ENCODE measurements around the gene ZNF679. TPM values are rescaled to one million over a fixed set of nuclear protein-coding genes. Genes with fewer than 3 reads are reported as not detected.
"Not testable (repeated sequence)": the region's sequence is repeated elsewhere in the genome, so short reads cannot be mapped to it uniquely, and the experiment has no call there.

Gene ZNF679
- total RNA-seq, 2 donors from 2014 or later: not detected

DNA sequence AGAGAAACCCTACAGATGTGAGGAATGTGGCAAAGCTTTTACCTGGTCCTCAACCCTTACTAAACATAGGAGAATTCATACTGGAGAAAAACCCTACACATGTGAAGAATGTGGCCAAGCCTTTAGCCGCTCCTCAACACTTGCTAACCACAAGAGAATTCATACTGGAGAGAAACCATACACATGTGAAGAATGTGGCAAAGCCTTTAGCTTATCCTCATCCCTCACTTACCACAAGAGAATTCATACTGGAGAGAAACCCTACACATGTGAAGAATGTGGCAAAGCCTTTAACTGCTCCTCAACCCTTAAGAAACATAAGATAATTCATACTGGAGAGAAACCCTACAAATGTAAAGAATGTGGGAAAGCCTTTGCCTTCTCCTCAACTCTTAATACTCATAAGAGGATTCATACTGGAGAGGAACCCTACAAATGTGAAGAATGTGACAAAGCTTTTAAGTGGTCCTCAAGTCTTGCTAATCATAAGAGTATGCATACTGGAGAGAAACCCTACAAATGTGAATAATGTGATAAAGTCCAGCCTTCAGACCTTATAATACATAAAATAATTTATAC, 38.2 kb downstream of the ZNF679 start:
- Mint-ChIP-seq H3K4me1 (ENCODE audit: low read depth in 2 of 2) (no peaks in the 10 kb centered on the region), H3K27me3 (no peaks in the 10 kb centered on the region), H3K36me3 (peaks cover 36% of the 10 kb centered on the region), H3K27ac (no peak overlapping the region), H3K9me3 (peaks cover 17% of the 10 kb centered on the region), H3K4me3 (no peak overlapping the region)
- DNase-seq (ENCODE audit: low spot score) (no peak), ATAC-seq (no peak)

DNA sequence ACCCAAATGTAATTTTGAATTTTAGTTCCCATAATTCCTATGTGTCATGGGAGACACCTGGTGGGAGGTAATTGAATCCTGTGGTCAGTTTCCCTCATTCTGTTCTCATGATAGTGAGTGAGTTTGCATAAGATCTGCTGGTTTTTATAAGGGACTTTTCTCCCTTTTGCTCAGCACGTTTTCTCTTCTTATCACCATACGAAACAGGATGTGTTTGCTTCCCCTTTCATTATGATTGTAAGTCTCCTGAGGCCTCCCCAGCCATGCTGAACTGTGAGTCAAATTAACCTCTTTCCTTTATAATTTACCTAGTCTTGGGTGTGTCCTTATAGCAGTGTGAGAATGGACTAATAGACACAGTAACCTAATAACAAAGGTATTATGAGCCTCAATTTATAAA, 49.4 kb downstream of the ZNF679 start:
- ATAC-seq (no peak), DNase-seq (ENCODE audit: low spot score) (no peak)
- no peak overlapping the region for H3K4me3 Mint-ChIP-seq
- H3K27me3 Mint-ChIP-seq: no peaks in the 10 kb centered on the region
- no peaks in the 10 kb centered on the region for H3K4me1 Mint-ChIP-seq (ENCODE audit: low read depth in 2 of 2)
- H3K27ac Mint-ChIP-seq: no peak overlapping the region
- no peaks in the 10 kb centered on the region for H3K9me3 Mint-ChIP-seq
- no peaks in the 10 kb centered on the region for H3K36me3 Mint-ChIP-seq

DNA sequence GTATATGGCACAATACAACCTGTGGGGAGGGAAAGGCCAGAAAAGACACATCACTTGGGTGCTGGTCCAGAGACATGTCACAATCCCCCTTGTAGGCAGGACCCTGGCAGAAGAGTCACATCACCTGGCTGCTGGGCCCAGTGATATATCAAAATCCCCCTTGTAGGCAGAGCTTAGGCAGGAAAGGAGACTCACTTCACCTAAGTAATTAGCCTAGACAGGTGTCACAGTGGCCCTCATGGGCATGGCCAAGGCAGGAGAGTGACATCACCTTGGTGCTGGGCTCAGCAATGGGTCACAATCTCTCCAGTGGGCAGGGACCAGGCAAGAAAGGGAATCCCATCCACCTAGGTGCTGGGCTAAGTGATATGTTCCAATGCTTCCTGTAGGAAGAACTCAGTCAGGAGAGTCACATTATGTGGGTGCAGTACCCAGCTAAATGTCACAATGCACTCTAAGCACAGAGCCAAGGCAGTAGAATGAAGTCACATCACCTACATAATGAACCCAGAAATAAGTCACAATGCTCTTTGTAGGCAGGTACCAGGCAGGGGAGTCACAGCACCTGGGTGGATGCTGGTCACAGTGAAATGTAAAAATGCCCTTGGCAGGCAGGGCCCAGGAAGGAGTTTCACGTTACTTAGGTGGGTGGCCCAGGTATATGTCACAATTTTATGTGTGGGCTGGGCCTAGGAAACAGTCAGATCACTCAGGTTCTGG, 66.6 kb downstream of the ZNF679 start:
- Mint-ChIP-seq H3K36me3 (no peaks in the 10 kb centered on the region), H3K27me3 (no peaks in the 10 kb centered on the region), H3K4me3 (no peak overlapping the region), H3K4me1 (ENCODE audit: low read depth in 2 of 2) (peaks cover 0 to 4% of the 10 kb centered on the region in 2 donors), H3K27ac (no peak overlapping the region), H3K9me3 (no peaks in the 10 kb centered on the region)
- DNase-seq (ENCODE audit: low spot score) (no peak), ATAC-seq (no peak)

DNA sequence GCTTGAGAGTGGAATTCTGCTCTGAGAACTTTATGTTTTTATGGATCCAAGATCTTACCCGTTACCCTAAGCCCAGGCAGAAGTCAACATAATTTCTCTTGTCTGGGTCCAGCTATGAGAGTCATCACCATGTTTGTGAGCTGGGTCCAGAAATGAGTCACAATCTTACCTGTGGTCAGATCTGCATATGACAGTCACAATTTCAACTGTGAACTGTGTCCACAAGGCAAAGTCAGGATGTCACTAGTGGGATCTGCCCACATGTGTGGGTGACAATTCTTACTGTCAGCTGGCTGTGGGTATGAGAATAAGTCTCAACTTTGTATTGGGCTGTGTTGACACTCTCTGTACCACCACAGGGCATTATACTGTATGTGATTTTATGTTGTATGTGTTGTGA, 69.1 kb downstream of the ZNF679 start:
- DNase-seq (ENCODE audit: low spot score); H3K27ac Mint-ChIP-seq; H3K4me1 Mint-ChIP-seq (ENCODE audit: low read depth in 2 of 2); H3K9me3 Mint-ChIP-seq; H3K36me3 Mint-ChIP-seq; H3K27me3 Mint-ChIP-seq; H3K4me3 Mint-ChIP-seq: not testable (repeated sequence)
- peak; percentile 62 to 70 for ATAC-seq

DNA sequence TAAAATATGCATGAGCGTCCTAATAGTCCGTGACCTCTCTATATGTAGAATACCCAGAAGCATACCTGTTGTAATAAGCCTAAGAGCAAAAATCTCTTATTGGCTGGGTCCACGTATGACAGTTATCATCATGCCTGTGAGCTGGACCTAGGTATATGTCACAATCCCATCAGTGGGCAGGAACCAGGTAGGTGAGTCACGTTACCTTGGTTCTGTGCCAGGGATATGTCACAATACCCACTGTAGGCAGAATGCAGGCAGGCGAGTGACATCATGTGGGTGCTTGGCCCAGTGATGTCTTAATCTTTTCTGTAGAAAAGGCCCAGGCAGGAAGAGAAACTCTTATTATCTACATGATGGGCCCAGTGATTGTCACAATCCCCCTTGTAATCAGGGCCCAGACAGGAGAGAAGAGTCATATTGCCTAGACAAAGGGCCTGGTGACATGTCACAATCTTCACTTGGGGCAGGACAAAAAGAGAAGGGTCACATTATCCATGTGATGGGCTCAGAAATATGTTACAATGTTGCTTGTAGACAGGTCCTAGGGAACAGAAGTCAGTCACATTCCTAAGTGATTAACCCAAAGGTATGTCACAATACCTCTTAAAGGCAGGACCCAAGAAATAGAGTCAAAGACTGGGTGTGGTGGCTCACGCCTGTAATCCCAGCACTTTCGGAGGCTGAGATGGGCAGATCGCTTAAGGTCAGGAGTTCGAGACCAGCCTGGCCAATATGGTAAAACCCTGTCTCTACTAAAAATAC, 72.5 kb downstream of the ZNF679 start:
- Mint-ChIP-seq H3K4me3 (no peak overlapping the region), H3K36me3 (no peaks in the 10 kb centered on the region)
- ATAC-seq: no peak

DNA sequence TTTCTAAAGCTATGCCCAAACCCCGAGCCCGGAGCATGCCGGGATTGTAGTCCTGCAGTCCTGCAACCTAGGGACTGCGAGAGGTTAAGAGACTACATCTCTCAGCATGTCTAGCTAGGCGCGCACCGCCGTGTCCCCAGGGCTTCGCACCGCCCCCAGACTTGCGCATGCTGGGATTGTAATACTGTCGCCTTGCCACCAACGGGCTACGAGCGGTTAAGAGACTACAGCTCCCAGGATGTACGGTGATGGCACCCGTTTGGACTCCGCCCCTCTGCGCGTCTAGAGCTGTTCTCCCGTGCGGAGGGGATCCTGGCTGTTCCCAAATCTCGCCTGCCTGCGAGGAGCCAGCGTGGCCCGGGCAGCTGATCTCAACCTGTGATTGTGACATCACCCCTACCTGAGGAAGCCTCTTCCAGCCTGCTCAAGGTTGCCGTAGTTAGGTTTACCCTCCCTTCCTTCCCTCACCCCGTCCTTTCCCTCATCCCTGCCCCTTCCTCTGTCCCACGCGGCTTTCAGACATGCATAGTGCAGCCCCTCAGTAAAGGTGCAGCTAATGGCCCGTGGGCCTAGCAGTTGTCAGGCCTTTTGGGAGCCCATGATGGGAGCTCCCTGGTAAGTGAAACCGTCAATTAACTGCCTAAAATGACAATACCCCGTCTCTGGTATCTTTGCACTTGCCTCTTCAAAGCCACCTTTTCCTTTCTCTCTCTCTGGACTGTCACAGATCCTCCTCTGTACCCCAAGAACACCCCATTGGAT, 79.2 kb downstream of the ZNF679 start:
- no peaks in the 10 kb centered on the region for H3K27me3 Mint-ChIP-seq
- peak overlapping the region; percentile 97 for H3K4me3 Mint-ChIP-seq
- DNase-seq (ENCODE audit: low spot score) (peak; percentile 94), ATAC-seq (peak; percentile 99 to 100)
- H3K4me1 Mint-ChIP-seq (ENCODE audit: low read depth in 2 of 2): peaks cover 11 to 17% of the 10 kb centered on the region in 2 donors
- H3K27ac Mint-ChIP-seq: peak overlapping the region; percentile 91 to 97
- no peaks in the 10 kb centered on the region for H3K9me3 Mint-ChIP-seq
- H3K36me3 Mint-ChIP-seq: no peaks in the 10 kb centered on the region

More for the DNA sequence above, 72.5 kb downstream of the ZNF679 start:
- Mint-ChIP-seq H3K27ac (no peak overlapping the region), H3K27me3 (no peaks in the 10 kb centered on the region), H3K4me1 (ENCODE audit: low read depth in 2 of 2) (peaks cover 0 to 4% of the 10 kb centered on the region in 2 donors), H3K9me3 (no peaks in the 10 kb centered on the region)
- DNase-seq (ENCODE audit: low spot score): no peak

DNA sequence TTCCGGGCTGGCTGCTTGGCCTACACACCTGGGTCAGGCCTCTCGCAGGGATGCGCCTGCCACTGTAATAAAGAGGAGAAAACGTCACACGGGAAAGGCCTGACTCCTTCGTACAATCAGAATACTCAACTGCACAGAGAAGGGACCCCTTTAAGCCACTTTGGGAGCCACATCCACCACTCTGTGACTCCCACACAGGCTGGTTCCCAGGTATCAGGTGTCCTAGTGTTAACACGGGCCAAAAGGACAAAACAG, 79.7 kb downstream of the ZNF679 start:
- DNase-seq (ENCODE audit: low spot score) (no peak), ATAC-seq (no peak)
- Mint-ChIP-seq H3K4me3 (peak overlapping the region; percentile 97), H3K27ac (peak overlapping the region; percentile 91 to 97), H3K27me3 (no peaks in the 10 kb centered on the region), H3K9me3 (no peaks in the 10 kb centered on the region), H3K4me1 (ENCODE audit: low read depth in 2 of 2) (peaks cover 11 to 18% of the 10 kb centered on the region in 2 donors), H3K36me3 (no peaks in the 10 kb centered on the region)

DNA sequence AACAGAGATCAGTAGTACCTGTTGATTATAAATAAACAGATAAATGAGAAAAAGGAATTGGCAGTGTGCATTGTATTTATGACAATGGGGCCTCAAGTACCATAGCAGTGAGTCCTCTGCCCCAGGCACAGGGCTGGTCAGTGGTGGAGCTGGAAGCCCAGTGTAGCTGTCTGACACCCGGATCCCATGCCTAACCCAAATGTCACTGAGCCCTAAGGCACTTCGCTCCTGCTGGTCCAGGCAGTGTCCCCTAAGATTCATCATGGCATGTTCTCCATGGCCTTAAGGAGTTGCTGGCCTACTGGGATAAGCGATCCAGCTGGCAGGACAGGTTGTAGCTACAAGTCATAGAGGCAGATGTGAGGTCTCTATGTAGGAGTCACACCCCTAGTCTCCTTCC, 82.2 kb downstream of the ZNF679 start:
- Mint-ChIP-seq H3K36me3 (no peaks in the 10 kb centered on the region), H3K27me3 (no peaks in the 10 kb centered on the region), H3K4me1 (ENCODE audit: low read depth in 2 of 2) (peaks cover 29 to 32% of the 10 kb centered on the region in 2 donors), H3K27ac (no peak overlapping the region), H3K9me3 (no peaks in the 10 kb centered on the region), H3K4me3 (no peak overlapping the region)
- DNase-seq (ENCODE audit: low spot score): no peak
- no peak for ATAC-seq

DNA sequence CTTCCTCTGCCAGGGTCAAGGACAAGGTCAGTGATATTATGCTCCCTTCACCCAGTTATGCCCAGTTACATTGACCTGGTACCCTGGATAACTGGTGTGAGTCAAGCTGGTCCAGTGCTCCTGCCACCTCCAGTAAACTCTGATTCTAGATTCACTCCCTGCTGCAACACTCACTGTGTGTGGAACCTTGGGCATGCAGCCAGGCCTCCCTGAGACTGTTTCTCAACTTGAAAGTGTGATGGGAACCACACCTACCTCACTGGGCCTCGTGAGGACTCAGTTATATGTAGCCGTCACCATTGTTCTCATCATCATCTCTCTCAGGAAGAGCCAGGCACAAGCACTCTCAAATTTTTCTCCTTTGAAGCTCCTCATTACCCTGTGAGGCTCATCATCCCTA, 84.6 kb downstream of the ZNF679 start:
- Mint-ChIP-seq H3K36me3 (peaks cover 5% of the 10 kb centered on the region), H3K27me3 (no peaks in the 10 kb centered on the region), H3K4me3 (no peak overlapping the region), H3K27ac (peak overlapping the region; percentile 88 to 92), H3K4me1 (ENCODE audit: low read depth in 2 of 2) (peaks cover 19 to 25% of the 10 kb centered on the region in 2 donors), H3K9me3 (no peaks in the 10 kb centered on the region)
- no peak for ATAC-seq
- no peak for DNase-seq (ENCODE audit: low spot score)

DNA sequence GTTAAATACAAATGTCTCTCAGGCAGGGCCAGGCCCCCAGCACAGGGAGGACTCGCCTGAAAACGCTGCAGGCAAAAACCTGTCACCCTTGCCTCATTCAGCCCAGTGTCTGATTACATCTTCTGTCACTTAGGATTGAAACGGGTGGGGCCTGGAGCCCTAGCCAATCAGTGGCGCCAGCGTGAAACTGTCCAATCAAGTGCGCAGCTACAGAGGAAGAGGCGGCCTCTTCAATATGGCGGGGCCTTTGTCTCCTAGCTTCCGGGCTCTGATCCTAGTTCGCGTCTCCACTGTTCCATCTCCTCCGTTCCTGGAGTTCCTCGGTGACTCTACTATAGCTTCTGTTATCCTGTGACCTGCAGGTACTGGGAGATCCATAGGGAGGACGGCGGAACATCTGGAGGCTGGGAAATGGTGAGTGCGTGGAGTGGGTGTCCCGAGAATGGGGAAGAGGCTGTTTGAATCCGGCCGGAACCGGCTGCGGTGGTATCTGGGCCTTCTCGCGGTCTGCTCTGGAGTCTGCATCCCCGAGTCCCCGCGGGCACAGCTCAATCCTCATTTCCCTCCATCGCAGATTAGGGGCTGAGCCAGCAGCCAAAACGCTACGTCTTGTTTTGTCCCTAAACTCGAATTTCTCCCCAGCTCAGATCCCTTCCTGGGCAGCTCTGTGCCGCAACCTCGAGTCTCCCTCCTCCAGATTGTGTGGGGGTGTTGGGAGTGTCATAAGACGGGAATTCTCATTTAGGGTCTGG, 85.6 kb downstream of the ZNF679 start, which contains the start of gene ZNF736:
Gene ZNF736, plus strand, starts transcription at position 222 of the 752 bp plus-strand sequence. Its CDS starts 190 bp downstream, at position 412.
- peaks cover 5% of the 10 kb centered on the region for H3K36me3 Mint-ChIP-seq
- H3K27ac Mint-ChIP-seq: peak within 1 kb of the TSS; percentile 88 to 92
- H3K4me3 Mint-ChIP-seq: peak within 1 kb of the TSS; percentile 95
- ATAC-seq (peak; percentile 100), DNase-seq (ENCODE audit: low spot score) (peak; percentile 87)
- H3K9me3 Mint-ChIP-seq: no peaks in the 10 kb centered on the region
- H3K27me3 Mint-ChIP-seq: no peaks in the 10 kb centered on the region
- peaks cover 20 to 23% of the 10 kb centered on the region in 2 donors for H3K4me1 Mint-ChIP-seq (ENCODE audit: low read depth in 2 of 2)

DNA sequence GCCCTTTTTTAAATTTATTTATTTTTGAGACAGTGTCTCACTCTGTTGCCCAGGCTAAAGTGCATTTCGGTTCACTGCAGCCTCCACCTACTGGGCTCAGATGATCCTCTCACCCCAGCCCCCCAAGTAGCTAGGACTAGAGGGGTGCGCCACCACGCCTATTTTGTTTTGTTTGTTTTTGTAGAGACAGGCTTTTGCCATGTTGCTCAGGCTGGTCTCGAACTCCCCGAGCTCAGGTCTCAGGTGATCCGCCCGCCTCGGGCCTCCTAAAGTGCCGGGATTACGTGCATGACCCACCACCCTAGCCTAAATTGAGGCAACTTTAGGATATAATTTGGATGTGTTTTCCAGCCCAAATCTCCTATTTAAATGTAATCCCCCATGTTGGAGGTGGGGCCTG, 86.3 kb downstream of the ZNF679 start:
- H3K4me1 Mint-ChIP-seq (ENCODE audit: low read depth in 2 of 2): peaks cover 20 to 23% of the 10 kb centered on the region in 2 donors
- H3K9me3 Mint-ChIP-seq: no peaks in the 10 kb centered on the region
- DNase-seq (ENCODE audit: low spot score): no peak
- H3K36me3 Mint-ChIP-seq: peaks cover 5% of the 10 kb centered on the region
- no peaks in the 10 kb centered on the region for H3K27me3 Mint-ChIP-seq
- ATAC-seq: no peak
- H3K27ac Mint-ChIP-seq: peak overlapping the region; percentile 88 to 92
- peak overlapping the region; percentile 95 for H3K4me3 Mint-ChIP-seq

DNA sequence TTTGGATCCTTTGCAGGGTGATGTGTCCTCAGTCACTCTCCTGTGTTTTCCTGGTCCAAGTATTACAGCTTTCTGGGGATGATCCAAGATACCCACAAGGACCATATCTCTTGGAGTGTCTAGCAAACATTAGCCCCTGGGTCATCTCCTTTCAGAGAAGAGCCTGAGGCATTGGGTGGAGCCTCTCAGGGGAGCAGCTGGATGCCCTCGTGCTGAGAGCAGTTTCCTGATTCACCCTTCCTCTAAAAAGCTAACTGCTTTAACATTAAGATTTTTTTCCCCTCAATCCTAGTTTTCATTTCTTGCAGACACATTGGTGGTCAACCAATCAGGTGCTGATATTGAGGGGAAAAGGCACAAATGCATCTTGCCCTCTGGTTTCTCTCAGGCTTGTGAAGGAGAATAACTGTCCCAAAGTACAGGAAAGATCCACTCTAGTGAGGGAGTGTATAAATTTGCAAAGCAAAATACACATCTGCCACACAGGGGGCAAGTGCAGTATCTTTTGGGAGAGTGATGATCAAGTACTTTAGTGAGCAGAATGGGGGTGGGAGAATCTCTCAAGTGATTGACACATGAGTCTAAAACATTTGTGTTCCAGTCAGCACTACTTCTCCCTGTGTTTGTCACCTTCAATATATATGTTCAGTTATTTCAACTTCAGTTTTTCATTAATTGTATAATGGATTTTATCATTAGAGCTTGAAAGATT, 87.9 kb downstream of the ZNF679 start:
- H3K27ac Mint-ChIP-seq: not testable (repeated sequence)

More for the DNA sequence above, 87.9 kb downstream of the ZNF679 start:
- ATAC-seq; DNase-seq (ENCODE audit: low spot score); H3K27me3 Mint-ChIP-seq; H3K36me3 Mint-ChIP-seq; H3K9me3 Mint-ChIP-seq: not testable (repeated sequence)
- Mint-ChIP-seq H3K4me1 (ENCODE audit: low read depth in 2 of 2) (peaks cover 20 to 23% of the 10 kb centered on the region in 2 donors), H3K4me3 (peak overlapping the region; percentile 53)

Measured in natural killer cell treated with Interleukin-12 subunit alpha and Interleukin-12 subunit beta and Interleukin-15 and Interleukin-18, amount 100 ng/mL, for 72 hours (primary cell).